Skeletal muscle satellite cell (primary cell): ENCODE data around the gene PUM1.

Experiments
- H3K27me3 ChIP-seq: 2 replicates; pipeline ENCODE4 v1.7.0; 2013; ENCODE audit warnings: low read length; ENCODE audit not compliant: control insufficient read depth, insufficient read depth
- H3K36me3 ChIP-seq: 2 replicates; pipeline ENCODE4 v1.7.0; 2013; ENCODE audit warnings: mild to moderate bottlenecking, control low read depth, low read length; ENCODE audit not compliant: insufficient read depth
- H3K4me1 ChIP-seq: 2 replicates; pipeline ENCODE4 v1.7.0; 2013; ENCODE audit warnings: low read length; ENCODE audit not compliant: control insufficient read depth, insufficient read depth
- H3K4me2 ChIP-seq: 2 replicates; pipeline ENCODE4 v1.7.0; 2013; ENCODE audit warnings: mild to moderate bottlenecking, low read length
- H3K4me3 ChIP-seq: 2 replicates; pipeline ENCODE4 v1.7.0; 2013; ENCODE audit warnings: low read length
- H3K9ac ChIP-seq: 2 replicates; pipeline ENCODE4 v1.7.0; 2013; ENCODE audit warnings: mild to moderate bottlenecking, low read depth, low read length, moderate library complexity
- H3K9me3 ChIP-seq: replicated peaks from 2 replicates; pipeline ENCODE4 v1.7.0; 2013; ENCODE audit warnings: mild to moderate bottlenecking, control low read depth, low read length

The PUM1 gene

GRCh38 chr1:30898031-30898815 is 167.3 kb downstream of the PUM1 start:
- Histone ChIP-seq H3K4me2 (no peak overlapping the region), H3K9ac (no peak overlapping the region)

DNA sequence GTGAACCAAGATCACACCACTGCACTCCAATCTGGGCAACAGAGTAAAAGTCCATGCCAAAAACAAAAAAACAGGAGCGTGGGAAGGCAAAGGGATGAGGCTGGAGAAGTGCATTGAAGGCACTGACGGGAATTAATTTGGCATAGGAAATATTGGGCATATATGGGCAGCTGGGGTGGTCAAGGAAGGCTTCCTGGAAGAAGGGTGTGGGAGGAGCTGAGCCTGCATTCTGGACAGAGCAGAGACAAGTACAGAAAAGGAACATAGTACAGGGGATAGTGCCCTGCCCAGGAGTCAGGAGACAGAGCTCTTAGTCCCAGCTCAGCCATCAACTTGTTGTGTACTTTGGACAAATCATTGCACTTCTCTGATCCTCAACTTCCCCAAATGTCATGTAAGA is 168.6 kb downstream of the PUM1 start:
- H3K9me3 ChIP-seq = no peaks in the 10 kb centered on the region
- peaks cover 3% of the 10 kb centered on the region for H3K36me3 ChIP-seq
- no peak overlapping the region for H3K9ac ChIP-seq
- peaks cover under 1% of the 10 kb centered on the region for H3K4me1 ChIP-seq
- H3K4me2 ChIP-seq = no peak overlapping the region
- no peaks in the 10 kb centered on the region for H3K27me3 ChIP-seq
- no peak overlapping the region for H3K4me3 ChIP-seq

More at GRCh38 chr1:30898031-30898815, 167.3 kb downstream of the PUM1 start:
- H3K4me1 ChIP-seq = peaks cover 10% of the 10 kb centered on the region
- no peaks in the 10 kb centered on the region for H3K27me3 ChIP-seq
- H3K9me3 ChIP-seq = no peaks in the 10 kb centered on the region
- H3K36me3 ChIP-seq = peaks cover 3% of the 10 kb centered on the region
- no peak overlapping the region for H3K4me3 ChIP-seq

DNA sequence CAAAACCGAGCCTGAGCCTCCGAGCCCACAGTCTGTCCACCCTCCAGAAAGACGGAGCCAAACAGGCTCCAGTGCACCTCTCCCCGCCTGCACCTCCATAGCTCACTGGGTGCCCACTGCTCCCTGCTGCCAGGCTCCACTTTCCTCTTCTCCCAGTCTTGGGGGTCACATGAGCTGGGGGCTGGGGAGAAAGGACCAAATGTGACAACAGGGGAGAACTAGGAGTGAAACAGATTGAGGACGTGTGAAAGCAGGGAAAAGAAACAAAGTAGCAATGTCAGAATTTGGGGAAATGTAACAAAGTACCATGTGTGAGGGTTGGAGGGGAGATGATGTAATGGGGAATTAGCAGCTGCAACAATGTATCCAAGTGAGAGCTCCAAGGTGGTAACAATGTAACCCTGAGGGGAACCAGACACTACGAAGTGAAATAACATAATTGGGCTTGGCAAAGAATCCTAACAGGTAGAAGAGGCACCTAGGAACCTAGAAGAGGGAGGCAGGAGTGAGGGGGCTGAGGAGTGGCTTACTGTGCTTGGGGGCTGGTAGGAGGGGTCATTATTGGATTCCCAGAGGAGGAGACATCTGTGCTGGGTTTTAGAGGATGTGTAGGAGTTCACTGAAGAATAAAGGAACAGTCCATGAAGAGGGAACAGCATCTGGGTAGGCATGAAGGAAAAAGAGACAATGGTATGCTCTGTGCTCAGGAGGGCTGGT is 169.4 kb downstream of the PUM1 start:
- no peak overlapping the region for H3K4me2 ChIP-seq
- H3K36me3 ChIP-seq = no peaks in the 10 kb centered on the region
- H3K27me3 ChIP-seq = no peaks in the 10 kb centered on the region
- no peaks in the 10 kb centered on the region for H3K4me1 ChIP-seq
- H3K9ac ChIP-seq = no peak overlapping the region
- H3K4me3 ChIP-seq = no peak overlapping the region
- H3K9me3 ChIP-seq = no peaks in the 10 kb centered on the region

DNA sequence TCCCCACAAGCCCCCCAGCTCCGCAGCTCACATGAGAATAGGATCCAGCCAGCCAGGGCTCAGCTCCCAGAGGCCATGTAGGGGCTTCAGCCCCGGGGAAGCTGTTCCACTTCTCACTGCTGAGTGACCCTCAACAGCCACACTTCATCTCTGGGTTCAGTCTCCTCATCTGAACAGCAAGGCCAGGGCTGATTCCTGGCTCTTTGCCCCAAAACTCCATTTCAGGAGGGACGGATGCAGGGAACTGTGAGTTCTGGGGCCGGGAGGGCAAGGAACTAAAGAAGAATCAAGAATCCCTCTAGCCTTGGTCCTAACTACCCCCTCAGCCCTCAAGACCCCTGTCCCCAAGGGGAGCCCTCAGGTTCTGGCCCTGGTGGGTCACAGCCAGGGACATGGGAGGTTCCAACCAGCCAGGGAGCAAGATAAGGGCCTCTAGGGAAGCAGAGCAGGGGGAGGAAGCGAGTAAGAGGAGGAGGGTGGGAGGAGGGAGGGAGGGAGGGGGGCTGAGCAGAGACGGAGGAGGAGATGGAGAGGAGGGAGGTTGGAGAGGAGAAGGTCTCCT is 170.1 kb downstream of the PUM1 start:
- Histone ChIP-seq H3K9me3 (no peaks in the 10 kb centered on the region), H3K9ac (no peak overlapping the region), H3K4me1 (no peaks in the 10 kb centered on the region), H3K36me3 (no peaks in the 10 kb centered on the region), H3K27me3 (no peaks in the 10 kb centered on the region), H3K4me3 (no peak overlapping the region), H3K4me2 (no peak overlapping the region)

DNA sequence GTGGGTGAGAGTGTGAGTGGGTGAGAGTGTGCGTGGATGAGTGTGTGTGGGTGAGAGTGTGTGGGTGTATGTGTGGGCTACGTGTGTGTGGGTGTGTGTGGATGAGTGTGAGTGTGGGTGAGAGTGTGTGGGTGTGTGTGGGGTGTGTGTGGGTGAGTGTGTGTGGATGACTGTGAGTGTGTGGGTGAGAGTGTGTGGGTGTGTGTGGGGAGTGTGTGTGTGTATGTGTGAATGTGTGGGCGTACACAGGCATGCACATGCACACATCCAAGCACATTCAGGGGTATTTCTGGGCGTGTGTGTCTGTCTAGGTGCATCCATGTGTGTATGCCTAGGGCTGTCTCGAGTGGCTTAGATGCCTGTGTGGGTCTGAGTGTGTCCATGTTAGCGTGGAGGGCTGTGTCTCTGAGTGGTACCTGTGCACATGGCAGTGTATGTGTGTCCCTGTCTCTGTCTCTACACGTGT is 171.0 kb downstream of the PUM1 start:
- no peaks in the 10 kb centered on the region for H3K9me3 ChIP-seq

DNA sequence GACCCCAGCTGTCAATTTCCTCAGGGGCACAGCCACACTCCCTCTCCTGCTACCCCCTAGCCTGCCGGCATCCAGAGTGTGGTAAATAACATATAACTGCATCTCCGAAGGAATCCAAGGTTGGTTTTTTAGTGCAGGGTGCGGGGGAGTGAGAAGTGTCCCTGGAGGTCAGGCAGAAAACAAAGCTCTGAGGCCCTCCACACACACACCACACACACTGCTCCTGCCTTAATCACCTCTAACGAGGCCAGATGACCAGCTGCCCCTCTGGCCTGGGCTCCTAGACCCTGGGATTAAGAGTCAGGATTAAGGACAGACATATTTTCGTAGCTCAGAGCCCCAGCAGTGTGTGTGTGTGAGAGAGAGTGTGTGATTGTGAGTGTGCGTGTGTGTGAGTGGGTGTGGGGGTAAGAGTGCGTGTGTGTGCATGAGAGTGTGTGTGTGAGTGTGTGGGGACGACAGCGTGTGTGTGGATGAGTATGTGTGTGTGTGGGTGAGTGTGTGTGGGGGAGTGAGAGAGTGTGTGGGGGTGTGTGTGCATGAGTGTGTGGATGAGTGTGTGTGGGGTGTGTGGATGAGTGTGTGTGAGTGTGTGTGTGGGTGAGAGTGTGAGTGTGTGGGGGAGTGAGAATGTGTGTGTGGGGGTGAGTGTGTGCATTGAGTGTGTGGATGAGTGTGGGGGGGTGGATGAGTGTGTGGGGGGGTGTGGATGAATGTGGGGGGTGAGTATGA is 171.6 kb downstream of the PUM1 start:
- Histone ChIP-seq H3K4me3 (no peak overlapping the region), H3K4me1 (peaks cover under 1% of the 10 kb centered on the region), H3K36me3 (no peaks in the 10 kb centered on the region), H3K9ac (no peak overlapping the region), H3K9me3 (no peaks in the 10 kb centered on the region), H3K27me3 (no peaks in the 10 kb centered on the region), H3K4me2 (no peak overlapping the region)

More for the DNA sequence above, 171.0 kb downstream of the PUM1 start:
- Histone ChIP-seq H3K4me1 (no peaks in the 10 kb centered on the region), H3K27me3 (no peaks in the 10 kb centered on the region), H3K4me3 (no peak overlapping the region), H3K9ac (no peak overlapping the region), H3K36me3 (no peaks in the 10 kb centered on the region), H3K4me2 (no peak overlapping the region)

GRCh38 chr1:30892671-30893073 is 172.8 kb downstream of the PUM1 start:
- Histone ChIP-seq H3K4me1 (peaks cover 13% of the 10 kb centered on the region), H3K27me3 (no peaks in the 10 kb centered on the region), H3K4me2 (no peak overlapping the region), H3K9ac (no peak overlapping the region), H3K9me3 (no peaks in the 10 kb centered on the region), H3K36me3 (no peaks in the 10 kb centered on the region), H3K4me3 (no peak overlapping the region)

DNA sequence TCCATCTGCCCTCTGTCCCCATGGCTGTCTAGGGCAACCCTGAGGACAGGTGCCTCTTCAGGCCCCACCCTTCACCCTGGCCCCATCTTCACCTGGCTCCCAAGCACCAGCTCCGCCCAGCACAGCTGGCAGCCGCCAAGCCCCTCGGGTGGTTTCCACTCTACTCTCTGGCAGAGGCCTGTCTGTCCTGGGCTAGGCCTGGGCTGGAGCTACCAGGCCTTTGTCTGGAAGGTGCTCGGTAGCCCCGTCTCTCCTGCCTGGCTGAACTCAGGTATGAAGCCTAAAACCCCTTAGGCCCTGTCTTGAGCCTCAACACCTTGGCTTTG is 174.3 kb downstream of the PUM1 start:
- Histone ChIP-seq H3K9me3 (no peaks in the 10 kb centered on the region), H3K4me2 (no peak overlapping the region), H3K9ac (no peak overlapping the region), H3K36me3 (no peaks in the 10 kb centered on the region), H3K4me3 (no peak overlapping the region), H3K27me3 (no peaks in the 10 kb centered on the region), H3K4me1 (peaks cover 13% of the 10 kb centered on the region)

- no peak overlapping the region for H3K4me3 ChIP-seq
- peaks cover 16% of the 10 kb centered on the region for H3K4me1 ChIP-seq
- H3K36me3 ChIP-seq = no peaks in the 10 kb centered on the region
- no peak overlapping the region for H3K9ac ChIP-seq
- no peaks in the 10 kb centered on the region for H3K9me3 ChIP-seq
- no peaks in the 10 kb centered on the region for H3K27me3 ChIP-seq
- no peak overlapping the region for H3K4me2 ChIP-seq
Measured at GRCh38 chr1:30890502-30891226, 174.9 kb downstream of the PUM1 start.

DNA sequence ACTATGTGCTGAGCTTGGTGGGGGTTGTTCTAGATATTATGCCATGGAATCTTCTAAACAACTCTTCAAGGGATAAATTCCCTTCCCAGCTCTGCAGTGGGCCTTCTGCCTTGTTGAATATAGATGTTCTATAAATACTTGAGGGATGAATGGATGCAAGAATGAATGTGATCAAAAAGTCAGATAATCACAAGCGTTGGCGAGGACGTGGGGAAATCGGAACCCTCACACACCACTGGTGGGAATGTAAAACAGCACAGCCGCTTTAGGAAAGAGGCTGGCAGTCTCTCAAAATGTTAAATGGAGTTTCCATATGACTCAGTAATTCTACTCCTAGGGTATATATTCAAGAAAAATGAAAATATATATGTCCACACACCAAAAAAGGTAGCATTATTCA is 176.0 kb downstream of the PUM1 start:
- H3K4me1 ChIP-seq = peaks cover 16% of the 10 kb centered on the region
- H3K4me2 ChIP-seq = no peak overlapping the region
- no peaks in the 10 kb centered on the region for H3K27me3 ChIP-seq
- no peak overlapping the region for H3K9ac ChIP-seq
- H3K4me3 ChIP-seq = no peak overlapping the region
- H3K9me3 ChIP-seq = no peaks in the 10 kb centered on the region
- H3K36me3 ChIP-seq = no peaks in the 10 kb centered on the region

DNA sequence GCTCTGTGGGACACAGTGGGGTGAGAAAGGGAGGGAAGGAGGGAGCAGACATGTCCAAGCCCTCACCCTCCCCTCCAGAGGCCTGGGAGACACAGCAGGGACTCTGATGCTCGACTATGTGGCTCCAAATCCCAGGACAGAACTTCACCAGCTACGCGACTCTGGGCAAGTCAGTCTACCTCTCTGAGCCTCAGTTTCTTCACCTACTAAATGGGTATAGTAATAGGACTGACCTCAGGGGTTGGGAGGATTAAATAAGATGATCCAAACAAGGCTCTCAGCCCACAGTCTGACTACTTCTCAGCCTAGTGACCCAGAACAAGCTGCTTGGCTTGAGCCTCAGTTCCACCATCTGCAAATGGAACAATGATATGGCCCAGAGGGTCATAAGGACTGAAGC is 176.5 kb downstream of the PUM1 start:
- H3K27me3 ChIP-seq = no peaks in the 10 kb centered on the region

More for the DNA sequence above, 176.5 kb downstream of the PUM1 start:
- Histone ChIP-seq H3K36me3 (no peaks in the 10 kb centered on the region), H3K4me3 (no peak overlapping the region), H3K4me2 (peak overlapping the region; percentile 23), H3K4me1 (peaks cover 16% of the 10 kb centered on the region), H3K9me3 (no peaks in the 10 kb centered on the region), H3K9ac (peak overlapping the region; percentile 50)
